HepG2 (cell line): ENCODE results near the gene LATS1. TPM values are rescaled to one million over a fixed set of nuclear protein-coding genes. Genes with fewer than 3 reads are reported as not detected.

Experiments
- ATF7 ChIP-seq, 2 experiments: fragments of 450-650 bp in 1 of 2; sonication (generic) in 1 of 2; formaldehyde crosslinking in 1 of 2; IDR thresholded peaks; 2 replicates each; pipeline versions ENCODE4 v1.4.0 to v1.6.1; 2016 to 2020; ENCODE audit warnings: antibody characterized with exemption in 1 of 2, mild to moderate bottlenecking in 1 of 2, missing genetic modification reagents in 1 of 2
- DNMT1 ChIP-seq: sonication (generic); formaldehyde crosslinking; IDR thresholded peaks from 2 replicates; pipeline ENCODE4 v1.5.1; 2020; ENCODE audit warnings: mild to moderate bottlenecking, missing genetic modification reagents
- FLYWCH1 ChIP-seq: sonication (generic); formaldehyde crosslinking; IDR thresholded peaks from 2 replicates; pipeline ENCODE4 v1.8.1; 2023; ENCODE audit warnings: mild to moderate bottlenecking, missing genetic modification reagents
- GABPB1 ChIP-seq: IDR thresholded peaks from 2 replicates; pipeline ENCODE4 v1.6.1; 2016; ENCODE audit warnings: mild to moderate bottlenecking, missing genetic modification reagents, moderate library complexity, missing compliant biosample characterization
- JARID2 ChIP-seq: sonication (generic); formaldehyde crosslinking; IDR thresholded peaks from 2 replicates; pipeline ENCODE4 v1.8.1; 2023; ENCODE audit warnings: missing genetic modification reagents, inconsistent platforms; ENCODE audit not compliant: insufficient replicate concordance
- KDM4B ChIP-seq: sonication (generic); formaldehyde crosslinking; IDR thresholded peaks from 2 replicates; pipeline ENCODE4 v1.4.0; 2020; ENCODE audit warnings: missing genetic modification reagents
- KLF16 ChIP-seq, 2 experiments: sonication (generic) in 1 of 2; formaldehyde crosslinking in 1 of 2; IDR thresholded peaks; 2 replicates each; pipeline versions ENCODE4 v1.6.1 to v1.8.0; 2016 to 2023; ENCODE audit warnings: missing genetic modification reagents in 2 of 2, missing compliant biosample characterization in 1 of 2
- POGZ ChIP-seq: sonication (generic); formaldehyde crosslinking; IDR thresholded peaks from 2 replicates; pipeline ENCODE4 v1.4.0; 2020; ENCODE audit warnings: mild to moderate bottlenecking, missing genetic modification reagents
- POLR2AphosphoS2 ChIP-seq: IDR thresholded peaks from 2 replicates; pipeline ENCODE4 v1.6.1; 2011; ENCODE audit warnings: low read depth, low read length, improper control_type of control experiment
- RARA ChIP-seq: IDR thresholded peaks from 2 replicates; pipeline ENCODE4 v1.6.1; 2016; ENCODE audit warnings: missing genetic modification reagents, missing compliant biosample characterization
- RXRA ChIP-seq: sonication (generic); formaldehyde crosslinking; IDR thresholded peaks from 2 replicates; pipeline ENCODE4 v1.5.1; 2020; ENCODE audit warnings: missing genetic modification reagents
- SPEN ChIP-seq: sonication (generic); formaldehyde crosslinking; IDR thresholded peaks from 2 replicates; pipeline ENCODE4 v1.5.1; 2020; ENCODE audit warnings: low read depth, mild to moderate bottlenecking, missing genetic modification reagents
- TCF7 ChIP-seq: sonication (generic); IDR thresholded peaks from 2 replicates; pipeline ENCODE4 v1.6.1; 2016; ENCODE audit warnings: antibody characterized with exemption, low read depth
- ZFP36L1 ChIP-seq: sonication (generic); formaldehyde crosslinking; IDR thresholded peaks from 2 replicates; pipeline ENCODE4 v1.8.0; 2022; ENCODE audit warnings: mild to moderate bottlenecking, missing genetic modification reagents, moderate library complexity
- ZNF136 ChIP-seq: sonication (generic); formaldehyde crosslinking; IDR thresholded peaks from 2 replicates; pipeline ENCODE4 v1.8.1; 2022; ENCODE audit warnings: low read depth, mild to moderate bottlenecking, moderate library complexity, missing genetic modification reagents
- ZNF274 ChIP-seq: sonication (generic); formaldehyde crosslinking; IDR thresholded peaks from 2 replicates; pipeline ENCODE4 v1.5.1; 2020; ENCODE audit warnings: mild to moderate bottlenecking, missing genetic modification reagents
- ZNF547 ChIP-seq: sonication (generic); formaldehyde crosslinking; IDR thresholded peaks from 2 replicates; pipeline ENCODE4 v1.5.1; 2020; ENCODE audit warnings: mild to moderate bottlenecking, missing genetic modification reagents
- ZNF720 ChIP-seq: sonication (generic); formaldehyde crosslinking; IDR thresholded peaks from 2 replicates; pipeline ENCODE4 v1.4.0; 2020; ENCODE audit warnings: missing genetic modification reagents
- ZSCAN20 ChIP-seq: sonication (generic); formaldehyde crosslinking; IDR thresholded peaks from 2 replicates; pipeline ENCODE4 v1.4.0; 2020; ENCODE audit warnings: missing genetic modification reagents, mild to moderate bottlenecking, borderline replicate concordance
- polyA plus RNA-seq, 8 experiments: library from polyadenylated mRNA; depleted of rRNA in 3 of 8; stranded (reverse) in 7 of 8; unstranded in 1 of 8; fragments of >200 nt; fragmentation: Illumina TruSeq in 4 of 8; extraction: Trizol in 4 of 8; gene quantifications; 2 replicates each; pipeline versions ENCODE4 v1.2.1 to v1.2.3, GENCODE V29; 2011 to 2016; ENCODE audit warnings: low read depth in 4 of 8, missing spikeins in 1 of 8, mixed read lengths in 1 of 8; ENCODE audit not compliant: insufficient read depth in 1 of 8
- total RNA-seq, 5 experiments: library from RNA; depleted of rRNA; stranded (reverse); fragments of >200 nt; fragmentation: Illumina TruSeq; extraction: Trizol; gene quantifications; 2 replicates each; pipeline ENCODE4 v1.2.3, GENCODE V29; 2016; ENCODE audit warnings: low read depth in 1 of 5
- TF ChIP-seq, protein P1 (sequence below): sonication (generic); formaldehyde crosslinking; IDR thresholded peaks from 2 replicates; pipeline ENCODE4 v1.8.0; 2022; ENCODE audit warnings: missing genetic modification reagents, mild to moderate bottlenecking, borderline replicate concordance
- TF ChIP-seq, protein P2 (sequence below): sonication (generic); formaldehyde crosslinking; IDR thresholded peaks from 2 replicates; pipeline ENCODE4 v1.8.1; 2023; ENCODE audit warnings: mild to moderate bottlenecking, missing genetic modification reagents
- TF ChIP-seq, protein P3 (sequence below): sonication (generic); formaldehyde crosslinking; IDR thresholded peaks from 2 replicates; pipeline ENCODE4 v1.4.0; 2020; ENCODE audit warnings: missing genetic modification reagents
- TF ChIP-seq, protein P4 (sequence below): sonication (generic); formaldehyde crosslinking; IDR thresholded peaks from 2 replicates; pipeline ENCODE4 v1.8.0; 2022; ENCODE audit warnings: mild to moderate bottlenecking, missing genetic modification reagents, borderline replicate concordance

Gene LATS1
- total and polyA plus RNA-seq, 2 of the 13 experiments (the other 11 are each of a cell fraction or from before 2014, with no cell fraction given) = 9.9 to 12.6 TPM

DNA sequence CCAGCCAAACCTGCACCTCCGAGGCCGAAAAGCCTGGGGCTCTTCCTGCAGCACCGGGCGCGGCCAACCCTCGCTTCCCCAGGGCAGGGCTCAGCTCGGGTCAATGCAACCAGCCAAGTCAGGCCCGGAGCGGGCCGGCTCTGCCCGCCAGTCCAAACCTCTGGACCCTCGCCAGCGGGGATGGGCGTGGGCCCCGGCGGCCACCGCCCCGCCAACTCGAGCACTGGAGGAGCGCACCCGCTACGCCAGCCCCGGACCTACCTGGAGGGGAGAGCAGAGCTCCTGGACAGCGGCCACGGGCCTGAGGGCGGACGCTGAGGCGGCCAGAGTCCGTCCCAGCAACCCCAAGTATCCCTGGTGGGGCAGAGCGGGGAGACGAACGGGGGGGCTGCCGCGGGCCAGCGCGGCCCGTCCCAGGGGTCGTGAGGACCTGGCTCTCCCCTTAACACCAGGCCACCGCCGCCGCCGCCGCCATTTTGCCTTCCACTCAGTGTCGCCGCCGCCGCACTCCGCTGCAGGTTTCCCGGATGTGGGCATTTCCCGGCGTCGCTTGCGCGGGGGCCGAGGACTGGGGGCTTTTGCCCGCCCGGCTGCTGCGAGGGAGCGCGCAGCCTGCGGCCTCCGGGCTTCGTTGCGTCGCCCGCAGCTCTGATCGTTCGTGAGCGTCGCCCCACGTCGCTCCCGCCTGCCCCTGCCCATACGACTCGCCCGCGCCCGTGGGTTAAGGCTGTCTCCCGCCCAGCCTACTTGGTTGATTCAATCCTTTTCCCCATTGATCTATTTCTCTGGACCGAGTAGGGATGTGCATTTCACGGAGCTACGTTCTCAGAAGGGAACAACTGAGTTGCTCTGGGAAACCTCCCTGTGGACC lies at the start of gene LATS1 (continued):
- TF ChIP-seq RARA (CRISPR knock-in tag) = peak; percentile 33
- peak; percentile 96 for TF ChIP-seq ZNF547
- peak; percentile 78; the same call in 1 of the 2 replicates for TF ChIP-seq DNMT1
- peak; percentile 50 for TF ChIP-seq JARID2
- no peak; the same call in 1 of the 2 replicates for TF ChIP-seq KDM4B (CRISPR knock-in tag)
- peak; percentile 98 for TF ChIP-seq SPEN
- TF ChIP-seq, protein P1, sequence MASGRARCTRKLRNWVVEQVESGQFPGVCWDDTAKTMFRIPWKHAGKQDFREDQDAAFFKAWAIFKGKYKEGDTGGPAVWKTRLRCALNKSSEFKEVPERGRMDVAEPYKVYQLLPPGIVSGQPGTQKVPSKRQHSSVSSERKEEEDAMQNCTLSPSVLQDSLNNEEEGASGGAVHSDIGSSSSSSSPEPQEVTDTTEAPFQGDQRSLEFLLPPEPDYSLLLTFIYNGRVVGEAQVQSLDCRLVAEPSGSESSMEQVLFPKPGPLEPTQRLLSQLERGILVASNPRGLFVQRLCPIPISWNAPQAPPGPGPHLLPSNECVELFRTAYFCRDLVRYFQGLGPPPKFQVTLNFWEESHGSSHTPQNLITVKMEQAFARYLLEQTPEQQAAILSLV = peak; percentile 98; the same call in 1 of the 2 replicates
- TF ChIP-seq ZFP36L1 (CRISPR knock-in tag) = 0 out of 2 replicates have a peak, but pooled peaks have one; percentile 73
- TF ChIP-seq, protein P2, sequence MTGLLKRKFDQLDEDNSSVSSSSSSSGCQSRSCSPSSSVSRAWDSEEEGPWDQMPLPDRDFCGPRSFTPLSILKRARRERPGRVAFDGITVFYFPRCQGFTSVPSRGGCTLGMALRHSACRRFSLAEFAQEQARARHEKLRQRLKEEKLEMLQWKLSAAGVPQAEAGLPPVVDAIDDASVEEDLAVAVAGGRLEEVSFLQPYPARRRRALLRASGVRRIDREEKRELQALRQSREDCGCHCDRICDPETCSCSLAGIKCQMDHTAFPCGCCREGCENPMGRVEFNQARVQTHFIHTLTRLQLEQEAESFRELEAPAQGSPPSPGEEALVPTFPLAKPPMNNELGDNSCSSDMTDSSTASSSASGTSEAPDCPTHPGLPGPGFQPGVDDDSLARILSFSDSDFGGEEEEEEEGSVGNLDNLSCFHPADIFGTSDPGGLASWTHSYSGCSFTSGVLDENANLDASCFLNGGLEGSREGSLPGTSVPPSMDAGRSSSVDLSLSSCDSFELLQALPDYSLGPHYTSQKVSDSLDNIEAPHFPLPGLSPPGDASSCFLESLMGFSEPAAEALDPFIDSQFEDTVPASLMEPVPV (CRISPR knock-in tag) = peak; percentile 90
- TF ChIP-seq ZSCAN20 (CRISPR knock-in tag) = peak; percentile 50
- TF ChIP-seq, protein P3, sequence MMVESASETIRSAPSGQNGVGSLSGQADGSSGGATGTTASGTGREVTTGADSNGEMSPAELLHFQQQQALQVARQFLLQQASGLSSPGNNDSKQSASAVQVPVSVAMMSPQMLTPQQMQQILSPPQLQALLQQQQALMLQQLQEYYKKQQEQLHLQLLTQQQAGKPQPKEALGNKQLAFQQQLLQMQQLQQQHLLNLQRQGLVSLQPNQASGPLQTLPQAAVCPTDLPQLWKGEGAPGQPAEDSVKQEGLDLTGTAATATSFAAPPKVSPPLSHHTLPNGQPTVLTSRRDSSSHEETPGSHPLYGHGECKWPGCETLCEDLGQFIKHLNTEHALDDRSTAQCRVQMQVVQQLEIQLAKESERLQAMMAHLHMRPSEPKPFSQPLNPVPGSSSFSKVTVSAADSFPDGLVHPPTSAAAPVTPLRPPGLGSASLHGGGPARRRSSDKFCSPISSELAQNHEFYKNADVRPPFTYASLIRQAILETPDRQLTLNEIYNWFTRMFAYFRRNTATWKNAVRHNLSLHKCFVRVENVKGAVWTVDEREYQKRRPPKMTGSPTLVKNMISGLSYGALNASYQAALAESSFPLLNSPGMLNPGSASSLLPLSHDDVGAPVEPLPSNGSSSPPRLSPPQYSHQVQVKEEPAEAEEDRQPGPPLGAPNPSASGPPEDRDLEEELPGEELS (CRISPR knock-in tag) = peak; percentile 40; the same call in 1 of the 2 replicates
- peak; percentile 97 for TF ChIP-seq ZNF274 (CRISPR knock-in tag)
- TF ChIP-seq TCF7 = no peak
- peak; percentile 77 to 95; a peak in 3 of 4 replicates for TF ChIP-seq KLF16 (CRISPR knock-in tag; IDR thresholded peaks at IDR 0.05)
- TF ChIP-seq, protein P4, sequence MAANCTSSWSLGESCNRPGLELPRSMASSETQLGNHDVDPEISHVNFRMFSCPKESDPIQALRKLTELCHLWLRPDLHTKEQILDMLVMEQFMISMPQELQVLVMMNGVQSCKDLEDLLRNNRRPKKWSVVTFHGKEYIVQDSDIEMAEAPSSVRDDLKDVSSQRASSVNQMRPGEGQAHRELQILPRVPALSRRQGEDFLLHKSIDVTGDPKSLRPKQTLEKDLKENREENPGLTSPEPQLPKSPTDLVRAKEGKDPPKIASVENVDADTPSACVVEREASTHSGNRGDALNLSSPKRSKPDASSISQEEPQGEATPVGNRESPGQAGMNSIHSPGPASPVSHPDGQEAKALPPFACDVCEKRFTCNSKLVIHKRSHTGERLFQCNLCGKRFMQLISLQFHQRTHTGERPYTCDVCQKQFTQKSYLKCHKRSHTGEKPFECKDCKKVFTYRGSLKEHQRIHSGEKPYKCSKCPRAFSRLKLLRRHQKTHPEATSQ (CRISPR knock-in tag) = peak; percentile 92
- peak; percentile 98; the same call in 1 of the 2 replicates for TF ChIP-seq ZNF136 (CRISPR knock-in tag)
- no peak for TF ChIP-seq POLR2AphosphoS2
- TF ChIP-seq RXRA (CRISPR knock-in tag) = peak; percentile 93
- peak; percentile 75 for TF ChIP-seq POGZ
- peak; percentile 95 for TF ChIP-seq FLYWCH1 (CRISPR knock-in tag)
- peak; percentile 97 for TF ChIP-seq GABPB1 (CRISPR knock-in tag)
- no peak for TF ChIP-seq ZNF720 (CRISPR knock-in tag)
- no peak for TF ChIP-seq ATF7 (IDR thresholded peaks at IDR 0.05)
- no peak; the same call in 1 of the 2 replicates for TF ChIP-seq ATF7 (CRISPR knock-in tag; IDR thresholded peaks at IDR 0.05)
